Stimulated activated CD8-positive, alpha-beta memory T cell treated with anti-CD3 and anti-CD28 coated beads, Interleukin-7, amount 100 ng/mL, for 48 hours (primary cell): ENCODE data around the gene TSR2.
"Not testable (repeated sequence)": the region's sequence is repeated elsewhere in the genome, so short reads cannot be mapped to it uniquely, and the experiment has no call there.

ENCODE experiments used
- DNase-seq, 2 donors: peaks; one replicate each; pipeline ENCODE4 v3.0.0-alpha.2; 2020; ENCODE audit warnings: low read depth in 1 of 2; ENCODE audit errors: extremely low read depth in 1 of 2

TSR2 gene

DNA sequence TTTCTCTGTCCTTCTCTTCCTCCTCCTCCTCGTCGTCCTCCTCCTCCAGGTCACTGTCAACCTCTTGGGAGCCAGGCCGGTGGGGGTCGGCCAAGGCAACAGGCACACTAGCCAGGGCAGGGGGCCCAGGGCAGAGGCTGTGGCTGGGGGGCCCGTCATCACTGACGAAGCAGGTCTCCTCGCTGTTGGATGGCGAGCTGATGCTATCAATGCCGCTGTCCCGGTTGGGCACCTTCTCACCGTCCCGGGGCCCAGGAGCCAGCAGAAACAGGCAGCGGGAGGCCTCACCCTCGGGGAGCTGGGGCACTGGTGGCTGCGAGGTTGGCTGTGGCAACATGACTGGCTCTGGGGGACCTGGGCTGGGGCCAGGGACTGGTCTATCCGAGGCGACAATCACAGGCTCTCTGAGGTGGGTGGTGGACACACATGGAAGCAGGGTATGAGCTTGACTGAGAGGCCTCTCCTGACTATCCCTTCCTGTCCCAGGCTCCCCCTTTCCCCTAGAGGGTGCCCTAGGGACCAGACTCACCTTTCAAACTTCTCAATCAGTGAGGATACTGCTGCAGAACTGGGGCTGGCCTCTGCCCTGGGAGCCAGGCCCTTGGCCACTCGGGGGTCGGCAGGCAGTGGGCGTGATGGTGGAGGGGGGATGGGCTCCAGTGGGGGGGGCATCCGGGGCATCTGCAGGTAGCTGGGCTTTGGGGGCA lies 30.0 kb downstream of the TSR2 start:
- no peak for DNase-seq

DNA sequence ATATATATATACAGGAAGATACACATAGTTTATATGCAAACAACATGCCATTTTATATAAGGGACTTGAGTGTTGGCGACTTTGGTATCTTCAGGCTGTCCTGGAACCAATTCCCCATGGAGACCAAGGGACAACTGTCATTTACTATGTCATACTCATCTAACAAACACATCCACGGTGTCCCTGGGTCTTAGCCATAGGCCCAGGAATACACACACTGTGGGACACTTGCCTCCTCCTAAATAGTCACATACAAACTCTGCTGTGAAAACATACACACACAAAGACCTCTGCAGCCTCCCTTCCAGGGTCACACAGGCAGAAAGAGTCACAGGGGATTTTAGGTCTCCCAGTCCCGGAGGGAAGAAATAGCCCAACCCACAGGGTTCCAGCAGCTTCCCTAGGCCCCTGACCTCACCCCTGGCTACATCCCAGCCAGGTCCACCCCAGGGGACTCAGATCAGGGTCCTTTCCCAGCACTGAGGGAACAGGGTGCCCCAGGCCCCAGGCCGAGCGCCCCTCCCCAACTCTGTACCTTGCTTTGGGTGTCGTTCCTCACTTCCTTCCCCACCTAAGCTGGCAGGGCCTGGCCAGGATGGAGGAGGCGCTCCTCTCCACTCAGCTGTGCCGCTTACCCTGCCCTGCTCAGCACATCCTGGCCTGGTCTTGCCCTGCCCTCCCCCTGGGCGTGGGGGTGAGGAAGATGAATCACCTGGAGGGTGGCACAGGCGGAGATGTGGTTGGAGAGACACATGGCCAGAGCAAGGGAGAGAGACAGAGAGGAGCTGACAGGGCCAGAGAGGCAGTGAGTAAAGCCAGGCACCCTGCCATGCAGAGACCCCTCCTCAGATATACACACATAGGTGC lies 34.0 kb downstream of the TSR2 start:
- DNase-seq = no peak

DNA sequence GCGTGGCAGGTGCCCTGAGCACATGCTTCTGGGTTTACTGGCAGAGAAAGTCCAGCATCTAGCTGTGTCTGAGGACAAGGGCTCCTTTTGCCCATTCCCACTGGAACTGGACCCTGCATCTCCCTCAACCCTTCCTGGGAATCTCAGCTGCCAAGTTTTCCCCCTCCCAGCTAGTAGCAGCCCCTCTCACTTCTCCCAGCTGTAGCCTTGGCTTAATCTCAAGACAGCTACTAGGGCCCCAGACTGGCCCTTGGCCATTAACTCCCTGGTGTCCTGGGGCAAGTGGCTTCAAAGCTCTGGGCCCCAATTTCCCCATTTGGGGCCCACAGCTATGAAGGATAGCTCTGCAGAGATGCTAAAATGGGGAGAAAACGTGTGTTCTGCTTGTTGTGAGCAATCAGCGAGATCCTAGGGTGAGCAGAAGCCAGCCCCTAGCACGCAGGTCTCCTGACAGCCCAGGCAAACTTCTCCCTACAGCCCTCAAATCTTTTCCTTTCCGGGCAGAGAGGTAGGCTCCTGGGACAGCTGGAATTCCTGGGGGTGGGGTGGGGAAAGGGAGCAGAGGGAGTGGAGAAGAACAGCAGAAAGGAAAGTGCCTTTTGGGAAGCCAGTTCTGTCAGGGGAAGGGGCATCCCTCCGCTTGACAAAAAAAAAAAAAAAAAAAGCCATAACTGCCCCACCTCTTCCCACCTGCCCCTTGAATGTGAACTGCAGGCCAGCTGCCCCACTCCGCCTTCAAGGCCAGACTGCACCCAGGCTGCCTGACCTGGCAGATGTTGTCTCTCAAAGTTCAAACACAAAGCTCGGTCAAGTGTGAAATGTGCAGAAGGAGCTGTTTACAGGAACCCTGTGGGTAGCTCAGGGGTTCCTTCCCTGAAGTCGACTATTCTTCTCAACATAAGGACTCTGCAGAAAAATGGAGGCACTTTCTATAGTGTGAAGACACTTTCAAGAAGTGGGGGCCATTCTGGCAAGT lies 39.2 kb downstream of the TSR2 start:
- DNase-seq = no peak

DNA sequence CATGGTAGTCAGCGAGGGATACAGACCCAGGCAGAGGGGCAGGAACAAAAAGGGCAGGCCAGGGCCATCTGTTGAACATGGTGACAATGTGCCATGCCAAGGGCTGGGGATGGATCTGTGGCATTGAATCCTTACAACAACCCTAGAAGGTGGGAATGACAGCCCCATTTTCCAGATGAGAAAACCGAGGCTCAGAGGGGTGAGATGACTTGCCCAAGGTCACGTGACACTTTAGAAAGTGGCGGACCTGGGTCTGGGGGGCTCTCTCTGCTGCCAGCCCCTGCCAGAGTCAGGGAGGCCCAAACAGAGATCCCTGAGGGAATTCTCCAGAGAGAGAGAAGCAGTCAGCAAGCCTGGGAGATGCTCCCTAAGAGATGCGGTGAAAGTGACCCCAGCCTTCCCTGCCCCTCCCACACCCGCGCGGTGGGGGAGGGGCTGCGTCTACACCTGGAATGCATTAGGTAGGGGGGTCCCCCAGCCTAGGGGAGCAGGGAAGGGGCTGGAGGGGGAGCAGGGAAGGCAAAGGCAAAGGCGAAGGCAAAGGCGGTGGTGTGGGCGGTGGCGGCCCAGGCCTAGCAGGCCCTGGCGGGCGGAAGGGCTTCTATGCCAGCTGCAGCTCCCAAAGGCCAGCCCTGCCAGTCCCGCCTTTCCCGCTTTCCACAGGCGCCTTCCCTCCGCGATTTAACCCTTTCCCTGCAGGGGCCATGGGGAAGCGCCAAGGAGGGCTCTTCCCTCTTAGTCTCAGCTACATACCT lies 42.8 kb downstream of the TSR2 start:
- DNase-seq = no peak

DNA sequence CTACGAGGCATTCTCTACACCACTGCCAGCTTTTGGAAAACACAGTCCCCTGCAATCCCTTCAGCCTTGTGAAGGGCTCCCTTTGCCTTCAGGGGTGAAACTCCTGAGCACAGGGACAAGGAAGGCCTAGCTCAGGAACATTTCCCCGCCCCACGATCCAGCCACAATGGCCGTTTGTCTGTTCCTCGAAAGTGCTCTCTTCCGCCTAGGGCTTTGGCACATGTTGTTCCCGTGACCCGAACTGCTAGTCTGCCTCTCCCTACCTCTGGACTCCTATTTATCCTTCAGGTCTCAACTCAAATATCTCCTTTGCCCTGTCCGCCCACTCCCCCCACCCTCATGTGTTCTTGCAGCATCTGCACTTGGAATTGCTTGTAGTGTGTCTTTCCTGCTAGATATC lies 43.7 kb downstream of the TSR2 start:
- DNase-seq = no peak

DNA sequence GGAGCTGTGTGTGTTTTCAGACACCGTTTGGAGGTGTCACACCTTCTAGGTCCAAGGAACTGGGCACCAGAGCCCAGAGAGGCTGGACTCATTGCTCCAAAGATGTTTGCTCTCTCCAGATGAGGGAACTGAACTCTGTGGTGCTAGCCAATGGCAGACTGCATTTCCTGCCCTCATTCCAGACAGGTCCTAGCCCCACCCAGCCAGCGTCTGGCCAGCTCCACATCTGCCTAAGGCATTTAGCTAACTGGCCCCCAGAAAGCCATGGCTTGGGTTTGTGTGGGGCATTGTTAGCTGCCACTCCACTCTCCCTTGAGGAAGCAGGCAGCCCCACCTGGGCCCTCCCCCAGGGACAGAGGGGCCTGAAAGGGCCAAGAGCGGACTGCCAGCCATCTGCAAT lies 44.5 kb downstream of the TSR2 start:
- no peak for DNase-seq

DNA sequence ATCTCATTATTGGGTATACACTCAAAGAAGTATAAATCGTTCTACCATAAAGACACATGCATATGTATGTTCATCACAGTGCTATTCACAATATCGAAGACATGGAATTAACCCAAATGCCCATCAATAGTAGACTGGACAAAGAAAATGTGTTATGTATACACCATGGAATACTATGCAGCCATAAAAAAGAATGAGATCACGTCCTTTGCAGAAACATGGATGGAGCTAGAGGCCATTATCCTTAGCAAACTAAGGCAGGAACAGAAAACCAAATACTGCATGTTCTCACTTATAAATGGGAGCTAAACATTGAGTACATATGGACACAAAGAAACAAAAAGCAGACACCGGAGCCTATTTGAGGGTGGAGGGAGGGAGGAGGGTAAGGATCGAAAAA lies 49.6 kb downstream of the TSR2 start:
- DNase-seq = not testable (repeated sequence)

DNA sequence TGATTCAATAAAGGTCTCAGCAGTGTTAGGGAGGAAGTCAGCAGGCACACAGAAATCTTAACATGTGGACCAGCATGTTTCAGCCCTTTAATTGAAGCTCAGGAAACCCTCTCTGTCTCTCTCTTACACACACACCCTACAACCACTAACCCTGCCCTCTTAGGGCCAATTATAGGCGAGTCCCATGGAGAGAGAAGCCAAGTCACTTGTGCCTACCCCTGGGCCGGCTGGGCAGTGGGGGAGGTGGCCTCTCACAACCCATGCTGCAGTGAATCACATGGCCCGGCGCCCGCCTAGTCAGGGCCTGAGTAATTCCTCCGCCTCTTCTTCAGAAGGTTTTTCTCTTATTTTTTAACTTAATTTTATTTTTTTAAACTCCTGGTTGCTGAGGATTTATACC lies 52.1 kb downstream of the TSR2 start:
- DNase-seq = no peak

DNA sequence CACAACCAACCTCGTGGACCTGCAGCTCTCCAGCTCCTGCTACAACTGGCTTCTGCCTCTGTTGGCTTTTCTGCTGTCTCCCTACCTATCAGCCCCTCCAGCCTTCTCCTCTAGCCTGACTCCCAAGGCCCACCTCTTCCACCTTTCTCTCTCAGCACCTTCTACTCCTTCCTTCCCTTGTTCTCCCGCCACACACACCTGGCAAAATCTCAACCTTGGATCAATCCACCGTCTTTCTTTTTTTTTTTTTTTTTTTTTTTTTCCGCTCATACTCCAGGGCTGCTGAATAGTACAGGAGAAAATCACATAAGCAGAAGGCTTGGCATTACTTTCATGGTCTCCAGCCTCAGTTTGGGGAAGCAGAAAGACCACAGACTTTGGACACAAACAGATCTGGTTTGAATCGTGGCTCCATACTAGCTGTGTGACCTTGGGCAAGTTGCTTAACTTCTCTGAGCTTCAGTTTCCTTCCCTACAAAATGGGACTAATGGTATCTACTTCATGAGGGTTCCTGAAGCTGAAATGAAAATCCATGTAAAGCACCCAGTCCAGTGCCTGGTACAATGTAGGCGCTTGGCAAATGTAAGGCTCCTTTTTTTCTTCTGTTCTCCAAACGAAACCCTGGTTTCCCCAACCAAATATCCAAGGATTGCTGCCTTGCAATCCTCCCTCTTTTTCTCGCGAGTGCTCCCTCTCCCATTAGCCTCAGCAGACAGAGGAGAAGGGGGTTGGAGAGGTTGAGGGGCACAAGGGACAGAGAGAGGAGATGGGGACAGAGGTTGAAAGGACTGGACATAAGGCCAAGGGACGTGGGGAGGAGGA lies 54.2 kb downstream of the TSR2 start:
- DNase-seq = no peak
